ENCODE results near the gene WDR53. TPM values are rescaled to one million over a fixed set of nuclear protein-coding genes. Genes with fewer than 3 reads are reported as not detected.

WDR53 gene
- total and polyA plus RNA-seq, 2 donors, result 5.7 to 13.2 TPM

Small RNAs within 50 kb of the gene (small RNA-seq; reads per million reads assigned to genes)
- gene RPS29P3, result not detected

Other genes with a start within 250 kb of the WDR53 start
- not detected for gene TM4SF19, start 230.2 kb downstream of the WDR53 start, total RNA-seq
- gene TM4SF19, start 230.2 kb downstream of the WDR53 start, polyA plus RNA-seq, result not detected
- 38.1 TPM for gene UBXN7, start 136.1 kb downstream of the WDR53 start, total RNA-seq
- 8.2 TPM for gene UBXN7, start 136.1 kb downstream of the WDR53 start, polyA plus RNA-seq
- 20.6 TPM for gene RNF168, start 64.8 kb downstream of the WDR53 start, total RNA-seq
- gene RNF168, start 64.8 kb downstream of the WDR53 start, polyA plus RNA-seq, result 8.2 TPM
- not detected for gene SMCO1, start 53.2 kb downstream of the WDR53 start, total RNA-seq
- gene SMCO1, start 53.2 kb downstream of the WDR53 start, polyA plus RNA-seq, result not detected
- gene FBXO45, start 106 bp upstream of the WDR53 start, total RNA-seq, result 19.5 TPM
- 6.0 TPM for gene FBXO45, start 106 bp upstream of the WDR53 start, polyA plus RNA-seq
- 4.1 TPM for gene NRROS, start 71.1 kb upstream of the WDR53 start, total RNA-seq
- gene NRROS, start 71.1 kb upstream of the WDR53 start, polyA plus RNA-seq, result 7.2 TPM
- gene CEP19, start 143.7 kb upstream of the WDR53 start, total RNA-seq, result 3.8 TPM
- 1.2 TPM for gene CEP19, start 143.7 kb upstream of the WDR53 start, polyA plus RNA-seq
- gene PIGX, start 143.8 kb upstream of the WDR53 start, total RNA-seq, result 30.6 TPM
- 18.4 TPM for gene PIGX, start 143.8 kb upstream of the WDR53 start, polyA plus RNA-seq
- gene PAK2, start 171.3 kb upstream of the WDR53 start, total RNA-seq, result 43.1 TPM
- 27.1 TPM for gene PAK2, start 171.3 kb upstream of the WDR53 start, polyA plus RNA-seq

Data from urinary bladder (tissue), 2 donors.